ENCODE data around the gene PRPF8.

DNA sequence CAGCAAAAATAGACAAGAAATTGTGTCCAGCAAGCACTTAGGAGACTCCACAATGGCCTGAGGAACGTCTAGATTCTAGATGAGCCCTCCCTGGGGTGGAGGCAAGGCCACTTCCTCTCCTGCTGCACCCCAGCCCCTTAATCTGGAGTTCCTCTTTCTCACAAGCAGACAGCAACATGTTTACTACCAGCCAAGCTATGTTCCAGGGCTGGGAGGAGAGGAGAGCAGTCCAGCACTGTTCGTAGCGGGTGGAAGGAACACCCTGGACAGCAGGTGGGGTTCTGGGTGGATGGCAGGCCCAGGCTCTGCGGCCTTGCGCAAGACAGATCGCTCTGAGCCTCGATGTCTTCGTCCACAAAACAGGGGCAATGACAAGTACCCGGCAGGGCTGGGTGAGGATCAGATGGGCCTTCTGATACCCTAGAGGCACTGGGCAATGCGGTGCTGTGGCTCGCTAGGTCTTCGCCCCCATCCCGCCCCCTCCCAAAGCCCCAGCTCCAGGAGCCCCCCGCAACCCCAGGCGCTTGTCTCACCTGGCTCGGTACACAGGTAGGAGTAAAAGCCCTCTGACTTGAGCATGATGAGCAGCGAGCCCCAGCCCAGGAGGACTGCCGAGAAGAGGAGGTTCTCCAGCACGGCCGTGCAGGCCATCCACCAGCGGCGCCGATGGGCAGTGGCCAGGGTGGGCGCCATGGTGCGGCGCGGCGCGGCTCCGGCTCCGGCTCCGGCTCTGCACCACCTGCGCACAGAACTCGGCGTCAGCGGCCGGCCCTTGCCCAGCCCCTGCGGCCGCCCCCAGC, 57.3 kb downstream of the PRPF8 start:
- TF ChIP-seq, protein P1, sequence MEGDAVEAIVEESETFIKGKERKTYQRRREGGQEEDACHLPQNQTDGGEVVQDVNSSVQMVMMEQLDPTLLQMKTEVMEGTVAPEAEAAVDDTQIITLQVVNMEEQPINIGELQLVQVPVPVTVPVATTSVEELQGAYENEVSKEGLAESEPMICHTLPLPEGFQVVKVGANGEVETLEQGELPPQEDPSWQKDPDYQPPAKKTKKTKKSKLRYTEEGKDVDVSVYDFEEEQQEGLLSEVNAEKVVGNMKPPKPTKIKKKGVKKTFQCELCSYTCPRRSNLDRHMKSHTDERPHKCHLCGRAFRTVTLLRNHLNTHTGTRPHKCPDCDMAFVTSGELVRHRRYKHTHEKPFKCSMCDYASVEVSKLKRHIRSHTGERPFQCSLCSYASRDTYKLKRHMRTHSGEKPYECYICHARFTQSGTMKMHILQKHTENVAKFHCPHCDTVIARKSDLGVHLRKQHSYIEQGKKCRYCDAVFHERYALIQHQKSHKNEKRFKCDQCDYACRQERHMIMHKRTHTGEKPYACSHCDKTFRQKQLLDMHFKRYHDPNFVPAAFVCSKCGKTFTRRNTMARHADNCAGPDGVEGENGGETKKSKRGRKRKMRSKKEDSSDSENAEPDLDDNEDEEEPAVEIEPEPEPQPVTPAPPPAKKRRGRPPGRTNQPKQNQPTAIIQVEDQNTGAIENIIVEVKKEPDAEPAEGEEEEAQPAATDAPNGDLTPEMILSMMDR (IDR thresholded peaks at IDR 0.05; ENCODE audit: insufficient read depth, low read length): no peak
- TF ChIP-seq, protein P2, sequence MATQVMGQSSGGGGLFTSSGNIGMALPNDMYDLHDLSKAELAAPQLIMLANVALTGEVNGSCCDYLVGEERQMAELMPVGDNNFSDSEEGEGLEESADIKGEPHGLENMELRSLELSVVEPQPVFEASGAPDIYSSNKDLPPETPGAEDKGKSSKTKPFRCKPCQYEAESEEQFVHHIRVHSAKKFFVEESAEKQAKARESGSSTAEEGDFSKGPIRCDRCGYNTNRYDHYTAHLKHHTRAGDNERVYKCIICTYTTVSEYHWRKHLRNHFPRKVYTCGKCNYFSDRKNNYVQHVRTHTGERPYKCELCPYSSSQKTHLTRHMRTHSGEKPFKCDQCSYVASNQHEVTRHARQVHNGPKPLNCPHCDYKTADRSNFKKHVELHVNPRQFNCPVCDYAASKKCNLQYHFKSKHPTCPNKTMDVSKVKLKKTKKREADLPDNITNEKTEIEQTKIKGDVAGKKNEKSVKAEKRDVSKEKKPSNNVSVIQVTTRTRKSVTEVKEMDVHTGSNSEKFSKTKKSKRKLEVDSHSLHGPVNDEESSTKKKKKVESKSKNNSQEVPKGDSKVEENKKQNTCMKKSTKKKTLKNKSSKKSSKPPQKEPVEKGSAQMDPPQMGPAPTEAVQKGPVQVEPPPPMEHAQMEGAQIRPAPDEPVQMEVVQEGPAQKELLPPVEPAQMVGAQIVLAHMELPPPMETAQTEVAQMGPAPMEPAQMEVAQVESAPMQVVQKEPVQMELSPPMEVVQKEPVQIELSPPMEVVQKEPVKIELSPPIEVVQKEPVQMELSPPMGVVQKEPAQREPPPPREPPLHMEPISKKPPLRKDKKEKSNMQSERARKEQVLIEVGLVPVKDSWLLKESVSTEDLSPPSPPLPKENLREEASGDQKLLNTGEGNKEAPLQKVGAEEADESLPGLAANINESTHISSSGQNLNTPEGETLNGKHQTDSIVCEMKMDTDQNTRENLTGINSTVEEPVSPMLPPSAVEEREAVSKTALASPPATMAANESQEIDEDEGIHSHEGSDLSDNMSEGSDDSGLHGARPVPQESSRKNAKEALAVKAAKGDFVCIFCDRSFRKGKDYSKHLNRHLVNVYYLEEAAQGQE (IDR thresholded peaks at IDR 0.05; ENCODE audit: insufficient replicate concordance, low read depth): no peak
- TF ChIP-seq POLR2AphosphoS5 (IDR thresholded peaks at IDR 0.05; ENCODE audit: low read depth): peak; percentile 29; the same call in 1 of the 2 replicates
